Embryonic facial prominence (tissue), 1 donor: ENCODE data around the gene RPS6KA5.
"Not testable (repeated sequence)": the region's sequence is repeated elsewhere in the genome, so short reads cannot be mapped to it uniquely, and the experiment has no call there.

ENCODE experiments used
- DNase-seq: peaks from one replicate; pipeline ENCODE4 v3.0.0-alpha.2; 2016; ENCODE audit errors: extremely low spot score

The RPS6KA5 gene

DNA sequence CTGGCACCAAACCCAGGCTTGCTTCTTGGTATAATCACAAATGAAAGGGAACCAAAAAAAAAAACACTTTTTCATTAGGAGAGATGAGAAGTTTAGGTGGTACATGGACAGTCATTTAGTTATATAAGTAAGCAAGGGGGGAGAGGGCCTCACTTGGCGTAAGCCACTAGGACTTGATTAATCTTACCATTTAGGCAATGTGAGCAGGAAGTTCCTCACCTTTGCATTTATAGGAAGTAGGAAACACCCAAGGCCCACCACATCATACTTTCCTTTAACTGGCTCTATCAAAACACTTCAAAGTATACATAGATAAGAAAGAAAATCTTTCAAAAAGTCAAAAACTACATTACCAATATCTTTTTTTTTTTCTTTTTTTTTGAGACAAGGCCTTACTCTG, 6.7 kb upstream of the RPS6KA5 start:
- DNase-seq: no peak

DNA sequence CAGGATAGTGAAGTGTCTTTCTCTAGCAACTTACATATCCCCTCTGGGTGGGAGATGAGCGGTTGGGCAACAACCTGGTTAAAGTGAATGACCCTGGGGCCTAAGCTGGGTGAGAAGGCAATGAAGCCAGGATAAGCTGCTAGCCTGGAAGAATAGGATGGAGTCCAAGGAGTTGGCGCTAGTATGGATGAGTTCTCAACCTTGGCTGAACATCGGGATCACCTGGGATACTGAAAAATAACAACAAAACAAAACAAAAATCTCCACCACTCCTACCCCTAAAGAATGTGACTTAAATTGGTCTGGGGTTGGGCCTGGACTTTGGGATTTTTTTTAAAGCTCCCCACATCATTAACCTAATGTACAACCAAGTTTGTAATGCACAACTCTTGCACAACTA, 4.8 kb upstream of the RPS6KA5 start:
- DNase-seq: no peak

DNA sequence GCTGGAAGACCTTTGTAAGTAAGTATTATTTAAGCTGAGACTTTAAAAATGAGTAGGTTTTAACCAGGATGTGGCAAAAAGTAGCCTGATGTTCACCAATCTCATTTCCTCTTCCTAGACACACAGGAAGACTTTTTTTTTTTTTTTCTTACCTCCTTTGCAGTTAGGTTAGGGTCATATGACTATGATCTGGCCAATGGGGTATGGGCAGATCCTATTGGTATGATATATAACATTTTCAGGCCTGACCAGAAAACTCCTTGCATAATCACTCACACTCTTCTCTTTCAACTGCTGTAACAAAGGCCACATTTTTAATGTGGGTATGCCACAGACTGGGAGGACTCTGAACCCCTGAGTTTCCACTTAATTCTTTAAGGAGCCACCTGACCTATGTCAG, 2.7 kb upstream of the RPS6KA5 start:
- no peak for DNase-seq

DNA sequence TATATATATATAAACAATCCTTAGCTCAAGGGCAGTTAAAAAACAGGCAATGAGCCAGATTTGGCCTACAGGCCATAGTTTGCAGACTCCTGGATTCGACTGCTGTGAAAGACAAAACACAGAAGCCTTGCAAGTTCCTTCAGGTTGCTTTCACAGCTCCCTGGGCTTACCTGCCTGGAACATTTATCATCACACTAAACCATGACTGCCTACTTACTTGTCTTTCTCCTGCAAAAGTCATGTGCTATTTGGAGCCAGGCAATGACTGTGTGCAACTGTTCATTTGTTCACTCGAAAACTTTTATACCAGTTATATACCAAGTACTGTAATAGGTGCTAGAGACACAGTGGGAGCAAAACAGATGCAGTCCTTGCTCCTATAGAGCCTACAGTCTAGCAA, 2.2 kb upstream of the RPS6KA5 start:
- no peak for DNase-seq

DNA sequence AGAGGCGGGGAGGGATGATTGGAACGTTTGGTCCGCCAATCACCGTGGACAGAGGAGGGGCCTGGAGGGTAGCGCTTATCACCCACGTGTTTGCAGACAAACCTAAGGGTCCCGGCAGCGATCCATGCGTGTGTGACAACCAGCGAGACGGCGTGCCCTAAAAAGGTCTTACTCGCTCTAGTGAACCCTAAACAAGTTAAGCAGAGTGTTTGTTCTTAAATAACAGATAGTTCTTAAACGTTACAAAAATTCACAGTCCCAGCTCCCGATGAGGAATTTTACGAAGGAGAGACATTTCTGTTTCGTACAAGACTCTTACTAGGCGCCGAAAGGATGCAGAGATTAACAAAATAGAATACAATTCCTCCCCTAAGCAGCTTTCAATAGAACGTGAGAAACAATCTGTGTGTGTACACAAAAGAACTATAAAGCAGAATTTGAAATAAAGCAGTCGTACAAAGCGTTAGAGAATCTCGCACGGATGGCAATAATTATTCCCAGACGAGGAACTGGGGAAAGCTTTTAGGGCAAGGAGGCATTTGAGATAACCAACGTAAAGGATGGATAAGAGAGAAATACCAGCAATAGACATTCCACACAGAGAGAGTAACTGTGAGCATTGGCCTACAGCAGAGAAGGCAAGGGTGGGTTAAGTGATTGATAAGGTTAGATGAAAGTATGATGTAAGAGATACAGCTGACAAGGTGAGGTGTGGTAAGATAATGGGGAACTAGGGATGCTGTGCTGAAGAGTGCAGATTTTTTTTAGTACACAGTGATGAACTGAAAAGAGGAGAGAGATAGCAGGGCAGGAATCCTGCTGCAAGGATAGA, 831 bp upstream of the RPS6KA5 start:
- DNase-seq: no peak

DNA sequence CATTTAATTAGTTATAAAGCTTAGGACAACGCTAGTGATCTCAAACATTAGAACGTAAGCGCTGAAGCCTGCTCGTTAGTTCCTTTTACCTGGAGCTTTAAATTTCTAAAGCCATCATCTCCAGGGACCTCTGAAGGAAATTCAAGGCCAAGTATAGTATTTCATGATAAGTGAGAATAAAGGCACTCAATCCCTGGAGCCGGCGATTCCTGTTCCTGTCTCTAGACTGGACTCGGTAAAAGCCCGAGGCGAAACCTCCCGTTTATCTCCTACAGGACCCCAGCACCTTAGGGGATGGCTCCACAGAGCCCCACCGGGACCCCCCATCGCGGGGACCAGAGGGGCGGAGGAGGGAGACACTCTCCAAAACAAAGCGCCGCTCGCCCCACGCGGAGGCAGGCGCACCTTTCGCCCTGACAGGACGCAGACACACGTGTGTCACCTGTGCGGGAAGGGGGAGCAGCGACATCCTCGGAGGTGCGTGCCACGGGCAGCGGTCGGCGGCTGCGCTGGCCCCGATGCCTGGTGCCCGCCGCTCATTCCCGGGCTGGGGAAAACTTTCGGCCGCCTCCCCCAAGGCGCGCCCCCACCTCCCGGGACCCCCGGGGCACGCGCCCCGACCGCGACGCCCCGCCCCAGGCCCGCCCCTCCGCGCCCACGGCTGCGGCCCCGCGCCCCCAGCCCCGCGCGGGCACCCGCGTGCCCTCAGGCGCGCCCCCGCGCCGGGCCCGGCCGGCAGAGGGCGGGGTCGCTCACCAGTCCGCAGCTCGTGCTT, 678 bp downstream of the RPS6KA5 start:
- DNase-seq: no peak

DNA sequence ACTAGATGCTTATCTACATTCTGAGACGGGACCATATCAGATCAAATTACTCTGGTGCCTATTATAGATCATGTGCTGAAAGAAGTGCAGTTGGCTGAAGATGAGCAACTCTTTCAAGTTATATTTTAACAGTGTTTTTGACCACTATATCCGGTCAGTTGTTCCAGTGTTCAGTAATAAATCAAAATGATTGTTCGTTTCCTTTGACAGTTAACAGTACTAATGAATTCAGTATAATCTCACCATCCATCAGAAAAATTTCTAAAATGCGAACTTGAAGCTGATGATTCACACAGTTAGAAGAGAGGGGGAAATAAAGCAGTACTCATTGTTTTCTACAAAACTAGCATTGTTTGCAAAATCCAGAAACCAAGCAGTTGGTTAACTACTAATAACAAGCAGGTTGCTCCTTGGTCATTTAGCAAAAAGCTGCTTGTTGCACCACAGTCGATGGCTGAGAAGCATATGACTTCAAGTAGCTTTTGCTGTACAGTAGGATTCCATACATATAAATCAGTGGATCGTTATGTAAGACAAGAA, 2.3 kb downstream of the RPS6KA5 start:
- DNase-seq: no peak

DNA sequence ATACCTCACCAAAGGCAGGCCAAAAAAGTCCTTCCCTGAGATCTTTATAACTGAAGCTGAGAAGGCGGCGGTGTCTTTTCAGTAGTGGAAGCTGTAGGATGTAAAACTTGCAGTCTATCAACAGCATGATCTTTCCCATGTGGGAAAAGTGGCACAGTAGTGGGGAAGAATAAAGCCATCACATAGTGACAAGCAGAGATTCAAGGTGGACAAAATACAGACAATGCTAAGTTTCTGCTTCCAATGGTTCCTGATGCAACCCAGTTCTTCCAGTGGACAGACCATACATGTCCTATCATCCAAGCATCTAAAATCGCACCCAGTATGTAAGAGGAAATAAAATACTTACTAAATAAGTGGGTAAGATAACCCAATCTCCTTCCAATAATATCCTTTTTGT, 4.1 kb downstream of the RPS6KA5 start:
- no peak for DNase-seq

DNA sequence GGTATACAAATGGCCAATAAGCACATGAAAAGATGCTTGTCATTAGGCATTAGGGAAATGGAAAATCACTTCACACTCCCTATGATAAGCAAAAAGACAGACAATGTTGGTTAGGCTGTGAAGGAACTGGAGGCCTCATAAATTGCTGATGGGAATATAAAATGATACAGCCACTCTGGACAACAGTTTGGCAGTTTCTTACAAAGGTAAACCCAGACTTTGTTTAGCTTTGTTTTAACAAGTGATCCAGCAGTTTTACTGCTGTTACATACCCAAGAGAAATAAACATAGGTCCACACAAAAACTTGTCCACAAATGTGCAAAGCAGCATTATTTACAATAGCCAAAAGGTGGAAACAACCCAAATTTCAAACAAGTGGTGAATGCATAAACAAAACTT, 5.4 kb downstream of the RPS6KA5 start:
- no peak for DNase-seq

DNA sequence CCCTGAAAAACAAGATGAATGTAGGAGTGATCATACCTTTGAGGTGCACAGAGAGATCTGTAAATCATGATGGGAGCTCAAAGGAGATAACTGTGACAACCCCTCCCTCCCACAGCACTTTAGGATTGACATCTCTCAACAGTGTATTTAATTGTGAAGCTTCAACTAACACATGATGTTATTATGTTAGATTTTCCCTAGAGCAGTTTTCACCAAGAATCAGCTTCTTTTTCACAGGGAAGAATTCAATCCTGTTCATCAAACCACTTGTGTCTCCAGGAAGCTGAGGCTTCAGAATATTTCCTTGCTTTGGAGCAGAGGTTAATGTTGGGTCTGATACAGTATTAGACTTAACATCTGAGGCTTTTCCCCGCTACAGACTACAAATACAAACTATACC, 11.8 kb downstream of the RPS6KA5 start:
- no peak for DNase-seq

DNA sequence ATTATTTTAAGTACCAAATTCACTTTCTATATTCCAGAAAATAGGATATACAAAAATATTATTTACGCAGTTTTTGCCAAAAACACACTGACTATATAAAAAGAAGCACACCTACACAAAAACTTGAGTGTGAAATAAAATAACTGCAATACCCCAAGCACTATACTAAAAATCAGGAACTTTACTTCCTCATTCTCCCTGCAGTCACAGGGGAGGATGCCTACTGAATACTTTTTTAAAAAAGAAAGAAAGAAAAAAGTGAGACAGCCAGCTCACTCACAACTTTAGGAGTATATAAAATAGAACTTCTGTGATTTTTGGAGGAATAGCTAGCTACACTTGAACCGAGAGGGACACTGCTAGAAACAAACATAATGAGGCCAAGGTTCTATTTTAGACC, 12.2 kb downstream of the RPS6KA5 start:
- no peak for DNase-seq

DNA sequence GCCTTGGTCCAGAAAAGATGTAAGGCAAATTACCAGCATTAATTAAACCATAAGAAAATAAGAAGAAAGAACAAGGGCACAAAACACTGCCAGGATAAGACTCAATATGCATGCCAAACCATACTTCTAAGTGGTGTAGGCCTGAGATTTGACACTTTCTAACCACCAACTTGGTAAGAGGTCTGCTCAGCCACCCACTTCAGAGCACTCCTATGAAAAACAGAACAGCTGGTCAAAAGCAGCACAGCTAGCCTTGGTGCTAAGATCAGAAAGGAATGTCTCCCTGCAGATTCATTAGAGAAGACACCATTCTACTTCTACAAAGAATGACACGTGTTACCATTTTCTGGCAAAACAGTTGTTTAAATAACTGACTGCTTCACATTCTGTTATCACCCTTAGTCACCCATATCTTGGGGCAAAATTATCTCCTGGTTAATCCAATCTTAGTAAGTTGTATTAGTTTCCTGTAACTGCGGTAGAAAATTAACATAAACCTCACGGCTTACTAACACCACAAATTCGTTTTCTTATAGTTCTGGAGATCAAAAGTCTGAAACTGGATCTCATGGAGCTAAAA, 13.2 kb downstream of the RPS6KA5 start:
- DNase-seq: no peak

DNA sequence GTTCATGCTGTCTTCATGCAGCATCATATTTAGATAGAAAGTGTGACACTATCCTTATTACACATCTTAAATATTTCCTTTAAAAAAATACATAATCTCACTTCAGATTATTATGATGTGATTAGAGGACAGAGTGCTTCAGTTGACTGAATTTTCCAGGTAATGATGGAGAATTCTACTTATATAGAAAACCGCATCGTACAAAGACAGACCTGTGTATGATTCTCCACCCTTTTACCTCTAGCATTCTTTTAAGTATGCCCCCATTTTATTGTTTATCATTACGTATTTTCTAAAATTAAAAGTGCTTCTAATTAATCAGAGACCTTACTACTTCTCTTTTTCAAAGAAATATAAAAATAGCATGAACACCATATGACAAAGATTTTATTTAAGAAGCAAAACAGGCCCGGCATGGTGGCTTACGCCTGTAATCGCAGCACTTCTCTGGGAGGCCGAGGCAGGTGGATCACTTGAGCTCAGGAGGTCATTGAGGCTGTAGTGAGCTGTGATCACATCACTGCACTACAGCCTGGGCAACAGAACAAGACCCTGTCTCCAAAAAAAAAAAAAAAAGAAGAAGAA, 13.9 kb downstream of the RPS6KA5 start:
- no peak for DNase-seq

DNA sequence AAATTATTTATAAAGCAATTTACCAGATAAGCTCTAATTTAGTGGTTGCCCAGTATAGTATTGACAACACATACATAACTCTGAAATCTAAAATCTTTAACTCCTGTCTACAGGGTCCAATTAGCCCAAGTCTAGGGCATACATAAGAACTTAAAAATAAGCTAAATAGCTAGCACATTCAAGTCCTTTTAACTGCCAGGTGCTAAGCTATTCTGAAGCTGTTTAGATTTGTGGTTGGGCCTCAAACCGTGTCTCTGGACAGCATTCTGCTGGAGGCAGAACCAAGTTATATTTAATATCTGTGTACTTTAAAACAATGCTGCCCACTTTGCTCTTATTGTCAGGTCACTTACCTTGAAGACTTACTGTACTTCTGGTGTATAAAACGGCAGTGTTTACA, 19.0 kb downstream of the RPS6KA5 start:
- DNase-seq: no peak

DNA sequence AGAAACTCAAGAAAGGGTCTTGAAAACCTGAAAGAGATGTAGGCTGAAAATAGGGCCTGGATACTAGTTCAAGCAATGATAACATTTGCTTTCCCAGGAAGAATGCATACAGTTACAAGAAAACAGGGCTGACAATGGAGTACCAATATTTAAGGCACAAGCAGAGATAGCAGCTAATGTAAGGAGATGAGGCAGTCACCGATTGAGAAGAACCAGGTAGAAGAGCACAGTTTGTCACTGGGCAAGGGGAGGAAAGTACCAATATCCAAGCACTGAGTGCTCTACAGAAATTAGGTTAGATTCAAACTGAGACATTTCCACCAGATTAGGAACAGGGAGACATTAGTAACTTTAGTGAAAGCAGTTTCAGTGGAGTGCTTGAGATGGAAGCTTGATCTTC, 19.9 kb downstream of the RPS6KA5 start:
- no peak for DNase-seq

DNA sequence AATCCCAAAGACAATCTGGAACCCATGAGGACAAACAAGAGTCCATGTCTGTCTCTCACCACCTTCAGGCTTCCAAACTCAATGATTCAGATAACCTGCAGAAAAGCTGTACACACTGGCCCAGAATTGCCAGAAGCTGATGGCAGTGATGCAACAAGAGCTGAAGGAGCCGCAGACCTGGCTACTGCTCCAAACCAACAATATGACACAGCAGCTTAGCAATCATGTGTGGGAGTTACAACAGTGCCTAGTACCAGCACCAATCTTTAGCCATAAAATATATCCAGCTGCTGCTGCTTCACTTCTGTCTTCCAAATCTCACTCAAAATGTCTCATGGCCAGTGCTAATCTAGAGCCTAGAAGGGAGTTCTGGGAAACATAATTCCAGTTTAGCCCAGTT, 22.0 kb downstream of the RPS6KA5 start:
- DNase-seq: no peak

DNA sequence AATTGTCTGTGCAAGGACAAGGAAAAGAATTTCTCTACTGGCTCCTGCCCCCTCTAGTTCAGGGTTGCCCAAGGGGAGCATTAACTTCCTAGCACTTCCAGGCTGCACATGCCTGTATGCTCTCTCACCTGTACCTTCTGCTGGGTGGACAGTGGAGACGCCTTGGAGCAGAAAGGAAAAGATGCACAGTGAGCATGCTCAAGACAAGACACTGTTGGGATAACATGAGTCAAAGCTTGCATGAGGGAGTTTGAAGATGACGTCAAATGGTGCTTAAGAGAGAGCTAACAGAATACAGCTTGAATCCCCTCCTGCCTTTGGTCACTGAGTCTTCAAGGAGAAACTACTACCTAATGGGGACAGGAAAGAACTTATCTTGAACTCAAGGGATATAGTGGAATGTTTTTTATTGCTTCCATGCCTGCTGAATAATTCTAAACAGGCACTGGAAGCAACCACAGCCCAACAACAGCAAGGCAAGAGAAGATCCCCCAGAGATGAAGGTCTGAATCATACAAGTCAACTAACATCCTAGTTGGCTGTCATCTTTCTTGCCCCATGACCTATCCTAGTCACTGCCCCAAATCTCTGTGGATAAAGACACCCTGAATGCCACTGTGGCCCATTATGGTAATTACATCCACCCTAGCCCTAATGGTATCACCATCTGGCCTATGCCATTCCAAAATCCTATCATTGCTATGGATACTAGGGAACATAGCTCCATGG, 23.5 kb downstream of the RPS6KA5 start:
- no peak for DNase-seq

DNA sequence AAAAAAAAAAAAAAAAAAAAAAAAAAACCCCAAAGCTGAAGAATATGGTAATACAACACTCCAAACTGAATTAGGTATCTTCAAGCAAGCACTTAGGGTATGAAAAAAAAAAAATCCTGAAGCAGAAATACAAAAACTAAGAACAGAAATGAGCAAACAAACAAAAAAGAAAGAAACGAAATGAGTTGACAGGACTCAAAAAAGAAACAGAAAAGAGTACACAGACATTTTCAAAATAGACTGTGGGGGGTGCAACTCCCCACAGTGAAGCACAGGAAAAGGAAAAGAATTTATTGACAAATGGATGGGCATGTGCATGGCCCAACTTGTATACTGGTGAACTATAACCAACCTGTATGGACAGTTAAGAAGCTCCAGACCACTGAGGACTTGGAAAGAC, 24.6 kb downstream of the RPS6KA5 start:
- no peak for DNase-seq

DNA sequence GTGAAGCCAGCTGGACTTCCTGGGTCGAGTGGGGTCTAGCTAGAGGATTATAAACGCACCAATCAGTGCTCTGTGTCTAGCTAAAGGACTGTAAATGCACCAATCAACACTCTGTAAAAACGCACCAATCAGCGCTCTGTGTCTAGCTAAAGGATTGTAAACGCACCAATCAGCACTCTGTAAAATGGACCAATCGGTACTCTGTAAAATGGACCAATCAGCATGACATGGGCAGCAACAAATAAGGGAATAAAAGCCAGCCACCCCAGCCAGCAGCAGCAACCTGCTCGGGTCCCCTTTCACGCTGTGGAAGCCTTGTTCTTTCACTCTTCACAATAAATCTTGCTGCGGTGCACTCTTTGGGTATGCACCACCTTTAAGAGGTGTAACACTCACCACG, 26.1 kb downstream of the RPS6KA5 start:
- DNase-seq: not testable (repeated sequence)

DNA sequence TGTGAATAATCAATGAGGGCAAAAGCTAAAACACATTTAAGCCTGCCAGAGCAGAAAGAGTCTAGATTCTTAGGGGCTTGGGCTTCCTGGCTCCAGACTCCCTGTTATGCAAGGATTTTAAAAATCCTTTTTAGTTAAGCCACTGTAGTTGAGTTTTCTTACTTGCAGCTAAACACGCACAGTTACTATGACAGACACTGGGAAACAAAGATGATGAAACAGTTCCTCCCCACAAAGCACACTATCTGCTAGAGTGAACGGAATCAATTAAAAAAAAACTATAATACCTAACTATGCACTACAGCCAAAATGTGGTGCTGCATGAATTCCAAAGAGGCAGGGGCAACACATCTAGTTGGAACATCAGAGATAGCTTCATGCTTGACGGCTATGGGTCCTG, 28.2 kb downstream of the RPS6KA5 start:
- DNase-seq: no peak

DNA sequence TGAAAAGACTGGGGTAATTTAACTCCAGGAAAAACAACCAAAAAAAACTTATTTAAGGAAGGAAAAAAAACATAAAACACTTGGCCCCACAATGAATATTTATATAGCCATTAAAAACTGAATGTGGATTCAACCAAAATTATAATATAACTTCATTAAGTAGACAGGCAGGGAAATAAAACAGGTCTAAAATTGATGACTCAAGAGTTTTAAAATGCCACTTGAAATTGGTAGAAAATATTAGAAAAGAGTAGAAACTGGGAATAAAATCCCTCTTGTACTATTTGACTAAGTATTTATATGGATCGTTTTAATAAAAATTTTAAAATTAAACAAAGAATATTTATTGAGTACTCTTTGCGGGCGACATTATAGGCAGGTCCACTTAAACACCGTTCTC, 28.8 kb downstream of the RPS6KA5 start:
- no peak for DNase-seq
